Large intestine (tissue), 3 donors: ENCODE results near the gene BIRC6. TPM values are rescaled to one million over a fixed set of nuclear protein-coding genes. Genes with fewer than 3 reads are reported as not detected.

Experiments
- DNase-seq, 2 donors: peaks; one replicate each; pipeline versions ENCODE4 v3.0.0 to v3.0.0-alpha.2; 2013
- H3K27ac ChIP-seq: one replicate; pipeline ENCODE4 v1.5.1; 2013; ENCODE audit warnings: low read length
- H3K27me3 ChIP-seq: 2 replicates; pipeline ENCODE4 v1.6.1; 2013; ENCODE audit warnings: low read length; ENCODE audit not compliant: control insufficient read depth, insufficient read depth
- H3K36me3 ChIP-seq: 2 replicates; pipeline ENCODE4 v1.6.1; 2013; ENCODE audit warnings: low read length; ENCODE audit not compliant: control insufficient read depth, insufficient read depth
- H3K4me1 ChIP-seq: one replicate; pipeline ENCODE4 v1.6.1; 2013; ENCODE audit warnings: low read length; ENCODE audit not compliant: control insufficient read depth, insufficient read depth
- H3K4me3 ChIP-seq: one replicate; pipeline ENCODE4 v1.5.1; 2013; ENCODE audit warnings: low read length
- H3K9me3 ChIP-seq: one replicate; pipeline ENCODE4 v1.6.1; 2013; ENCODE audit warnings: mild to moderate bottlenecking, low read depth, low read length, moderate library complexity; ENCODE audit not compliant: control insufficient read depth
- WGBS: methylation state at CpG from one replicate; pipeline ENCODE4 v1.1.5; 2013; ENCODE audit warnings: low lambda C conversion rate; ENCODE audit not compliant: insufficient coverage; 5-methylcytosine and 5-hydroxymethylcytosine counted together
- polyA plus RNA-seq: library from polyadenylated mRNA; unstranded; fragments of 120-200 nt; gene quantifications from one replicate; pipeline ENCODE4 v1.2.1, GENCODE V29; 2013

Gene BIRC6
- polyA plus RNA-seq, 1 donor: 50.7 TPM

DNA sequence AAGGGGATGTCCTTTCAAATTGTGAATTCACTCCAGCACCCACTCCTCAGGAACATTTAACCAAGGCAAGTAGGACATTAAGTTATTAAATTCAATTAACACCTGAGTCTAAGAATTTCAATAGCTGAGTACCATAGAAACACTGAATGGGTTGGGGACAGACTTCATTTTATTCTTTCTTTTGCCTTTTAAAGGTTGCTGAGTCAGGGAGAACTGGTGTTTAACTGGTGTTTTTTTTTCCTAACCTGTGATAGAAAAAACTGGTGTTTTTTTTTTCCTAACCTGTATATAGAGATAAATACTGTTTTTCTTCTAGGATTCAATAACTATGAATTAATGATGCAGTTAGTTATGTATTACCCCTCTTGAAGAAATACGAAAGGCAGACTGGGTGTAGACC is 309.9 kb downstream of the BIRC6 start:
- no peaks in the 10 kb centered on the region for H3K4me1 ChIP-seq
- no peak for DNase-seq
- no peak overlapping the region for H3K27ac ChIP-seq
- H3K4me3 ChIP-seq: no peak overlapping the region
- 100% methylated on average over 1 of the region's 1 CpG for WGBS
- no peaks in the 10 kb centered on the region for H3K9me3 ChIP-seq
- H3K36me3 ChIP-seq: peaks cover 6% of the 10 kb centered on the region
- no peaks in the 10 kb centered on the region for H3K27me3 ChIP-seq

DNA sequence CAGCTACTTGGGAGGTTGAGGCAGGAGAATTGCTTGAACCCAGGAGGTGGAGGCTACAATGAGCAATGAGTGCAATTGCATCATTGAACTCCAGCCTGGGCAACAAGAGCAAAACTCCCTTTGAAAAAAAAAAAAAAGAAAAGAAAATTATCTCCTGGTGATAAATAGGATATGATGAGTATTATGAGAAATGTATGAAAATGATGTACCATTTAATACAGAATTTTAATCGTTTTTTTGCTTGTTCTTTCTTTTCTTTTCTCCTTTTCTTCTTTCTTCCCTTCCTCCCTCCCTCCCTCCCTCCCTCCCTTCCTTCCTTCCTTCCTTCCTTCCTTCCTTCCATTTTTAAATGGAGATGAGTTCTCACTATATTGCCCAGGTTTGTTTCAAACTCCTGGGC is 311.4 kb downstream of the BIRC6 start:
- DNase-seq: no peak
- H3K9me3 ChIP-seq: no peaks in the 10 kb centered on the region
- WGBS: no CpG with 5 or more reads among the region's 1 CpG
- no peaks in the 10 kb centered on the region for H3K27me3 ChIP-seq
- no peak overlapping the region for H3K4me3 ChIP-seq
- H3K36me3 ChIP-seq: peaks cover 6% of the 10 kb centered on the region
- H3K4me1 ChIP-seq: no peaks in the 10 kb centered on the region
- H3K27ac ChIP-seq: no peak overlapping the region

Other genes starting within 250 kb of the BIRC6 start
- gene SLC30A6, start 191.2 kb upstream of the BIRC6 start, polyA plus RNA-seq: 21.6 TPM
- 1.4 TPM for gene NLRC4, start 92.1 kb upstream of the BIRC6 start, polyA plus RNA-seq
- gene YIPF4, start 79.1 kb upstream of the BIRC6 start, polyA plus RNA-seq: 36.8 TPM